K562 (cell line): ENCODE measurements around the gene ZNF646. TPM values are rescaled to one million over a fixed set of nuclear protein-coding genes. Genes with fewer than 3 reads are reported as not detected.

ENCODE experiments used
- CREB3L1 ChIP-seq: fragments of 450-650 bp; IDR thresholded peaks from 2 replicates; pipeline ENCODE4 v1.6.1; 2014; ENCODE audit warnings: low read depth, mild to moderate bottlenecking, moderate library complexity, borderline replicate concordance
- CTCFL ChIP-seq: IDR thresholded peaks from 2 replicates; pipeline ENCODE4 v1.6.1; 2011; ENCODE audit warnings: borderline replicate concordance, low read depth, mild to moderate bottlenecking, moderate library complexity, low read length; ENCODE audit not compliant: insufficient read depth, poor library complexity, severe bottlenecking
- MEIS2 ChIP-seq: fragments of 450-650 bp; IDR thresholded peaks from 2 replicates; pipeline ENCODE4 v1.6.1; 2014; ENCODE audit warnings: mild to moderate bottlenecking; ENCODE audit not compliant: partially characterized antibody
- SMARCE1 ChIP-seq: fragments of 450-650 bp; IDR thresholded peaks from 2 replicates; pipeline ENCODE4 v1.7.1; 2016; ENCODE audit warnings: mild to moderate bottlenecking
- ZKSCAN8 ChIP-seq: fragments of 200-800 bp; sonication (Bioruptor generic); IDR thresholded peaks from 2 replicates; pipeline ENCODE4 v1.6.1; 2016; ENCODE audit warnings: missing genetic modification characterization, missing compliant biosample characterization
- ZNF121 ChIP-seq: sonication (generic); formaldehyde crosslinking; conservative IDR thresholded peaks from 2 replicates; pipeline ENCODE4 v1.8.0; 2022; ENCODE audit warnings: missing genetic modification reagents
- ZNF282 ChIP-seq: sonication (generic); formaldehyde crosslinking; IDR thresholded peaks from 2 replicates; pipeline ENCODE4 v1.8.1; 2023; ENCODE audit warnings: missing genetic modification reagents
- ZNF431 ChIP-seq: sonication (generic); formaldehyde crosslinking; IDR thresholded peaks from 2 replicates; pipeline ENCODE4 v1.8.0; 2022; ENCODE audit warnings: mild to moderate bottlenecking, missing genetic modification reagents
- polyA plus RNA-seq, 8 experiments: library from polyadenylated mRNA; depleted of rRNA in 4 of 8; stranded (reverse) in 5 of 8; unstranded in 3 of 8; fragments of >200 nt; fragmentation: Nextera tagmentation in 2 of 8; fragmentation: Illumina TruSeq in 1 of 8; extraction: Ambion mirVana in 2 of 8; extraction: Trizol in 1 of 8; gene quantifications; 2 replicates each; pipeline versions ENCODE4 v1.2.1 to v1.2.3, GENCODE V29; 2011 to 2014; ENCODE audit warnings: inconsistent platforms in 1 of 8, missing spikeins in 1 of 8
- total RNA-seq, 7 experiments: library from RNA; depleted of rRNA in 6 of 7; stranded (reverse); fragments of >200 nt in 6 of 7; fragmentation: Illumina TruSeq in 2 of 7; extraction: Trizol in 2 of 7; gene quantifications; 2 replicates each; pipeline versions ENCODE4 v1.2.1 to v1.2.3, GENCODE V29; 2011 to 2021; ENCODE audit warnings: low replicate concordance in 1 of 7
- TF ChIP-seq, protein P1 (sequence below): fragments of 250-450 bp; sonication (Bioruptor Pico); IDR thresholded peaks from 2 replicates; pipeline ENCODE4 v1.8.0; 2021; ENCODE audit warnings: moderate library complexity, mild to moderate bottlenecking, inconsistent platforms
- TF ChIP-seq, protein P2 (sequence below): fragments of 450-650 bp; IDR thresholded peaks from 2 replicates; pipeline ENCODE4 v1.7.0; 2016; ENCODE audit warnings: borderline replicate concordance
- TF ChIP-seq, protein P3 (sequence below): fragments of 250-450 bp; sonication (Bioruptor Pico); IDR thresholded peaks from 2 replicates; pipeline ENCODE4 v1.8.0; 2022; ENCODE audit warnings: moderate library complexity, mild to moderate bottlenecking, inconsistent platforms
- TF ChIP-seq, protein P4 (sequence below): fragments of 450-650 bp; IDR thresholded peaks from 2 replicates; pipeline ENCODE4 v1.6.1; 2017; ENCODE audit warnings: antibody characterized with exemption, mild to moderate bottlenecking

The ZNF646 gene
- total and polyA plus RNA-seq, 9 of the 15 experiments (the other 6 are each of a cell fraction or from before 2014, with no cell fraction given), result 0.08 to 20.6 (median 8.0) TPM

DNA sequence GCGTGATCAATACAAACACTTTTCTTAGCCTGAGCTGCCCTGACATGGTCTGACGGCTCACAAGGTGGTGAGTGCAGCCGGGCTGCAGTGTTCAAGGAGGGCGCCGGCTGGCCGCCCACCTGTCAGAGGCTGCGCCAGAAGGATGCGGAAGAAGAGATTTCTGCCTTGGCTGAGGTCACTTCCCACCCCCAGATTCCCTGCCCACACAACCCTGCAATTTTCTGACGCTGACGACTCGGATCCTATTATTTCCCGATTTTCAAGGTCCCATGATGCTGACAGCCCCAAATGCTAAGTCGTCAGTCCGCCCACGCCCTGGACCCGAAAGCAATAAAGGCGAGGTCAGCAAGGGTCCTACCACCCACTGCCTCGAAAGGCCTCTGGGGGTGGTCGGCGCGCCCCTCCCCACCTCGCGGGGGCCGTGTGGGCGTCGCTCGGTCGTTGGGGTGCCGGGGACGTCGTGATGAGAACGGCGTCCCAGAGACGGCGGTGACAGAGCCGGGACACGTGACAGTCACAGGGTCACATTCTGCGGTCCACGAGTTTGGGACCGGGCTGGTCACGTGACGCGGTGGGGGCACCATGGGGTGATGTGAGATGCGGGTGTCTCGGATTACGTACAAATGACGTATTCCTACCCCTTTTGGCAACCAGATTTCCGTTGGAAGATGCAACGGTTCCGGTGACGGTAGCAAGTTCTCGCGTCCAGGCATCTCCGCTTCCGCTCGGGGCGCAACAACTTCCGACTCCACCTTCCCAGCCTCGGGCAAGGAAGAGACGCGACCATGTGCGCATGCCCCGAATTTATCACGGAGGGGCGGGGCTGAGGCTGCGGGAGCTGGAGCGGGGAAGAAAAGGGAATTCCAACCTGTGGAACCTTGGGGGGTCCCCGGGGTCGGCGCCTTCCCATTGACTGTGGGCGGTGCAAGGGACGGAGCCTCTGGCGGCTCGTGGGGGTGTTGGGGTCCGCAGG is 41.2 kb upstream of the ZNF646 start, which contains the start of gene STX4 (continued):
- TF ChIP-seq SMARCE1 (peak; percentile 59), ZNF121 (no peak), CTCFL (no peak), ZKSCAN8 (CRISPR knock-in tag) (no peak), MEIS2 (peak; percentile 64), CREB3L1 (peak; percentile 90), ZNF431 (CRISPR knock-in tag) (0 out of 2 replicates have a peak, but pooled peaks have one; percentile 56), ZNF282 (no peak)
- TF ChIP-seq, protein P1, sequence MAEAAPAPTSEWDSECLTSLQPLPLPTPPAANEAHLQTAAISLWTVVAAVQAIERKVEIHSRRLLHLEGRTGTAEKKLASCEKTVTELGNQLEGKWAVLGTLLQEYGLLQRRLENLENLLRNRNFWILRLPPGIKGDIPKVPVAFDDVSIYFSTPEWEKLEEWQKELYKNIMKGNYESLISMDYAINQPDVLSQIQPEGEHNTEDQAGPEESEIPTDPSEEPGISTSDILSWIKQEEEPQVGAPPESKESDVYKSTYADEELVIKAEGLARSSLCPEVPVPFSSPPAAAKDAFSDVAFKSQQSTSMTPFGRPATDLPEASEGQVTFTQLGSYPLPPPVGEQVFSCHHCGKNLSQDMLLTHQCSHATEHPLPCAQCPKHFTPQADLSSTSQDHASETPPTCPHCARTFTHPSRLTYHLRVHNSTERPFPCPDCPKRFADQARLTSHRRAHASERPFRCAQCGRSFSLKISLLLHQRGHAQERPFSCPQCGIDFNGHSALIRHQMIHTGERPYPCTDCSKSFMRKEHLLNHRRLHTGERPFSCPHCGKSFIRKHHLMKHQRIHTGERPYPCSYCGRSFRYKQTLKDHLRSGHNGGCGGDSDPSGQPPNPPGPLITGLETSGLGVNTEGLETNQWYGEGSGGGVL (CRISPR knock-in tag), result no peak
- TF ChIP-seq, protein P2, sequence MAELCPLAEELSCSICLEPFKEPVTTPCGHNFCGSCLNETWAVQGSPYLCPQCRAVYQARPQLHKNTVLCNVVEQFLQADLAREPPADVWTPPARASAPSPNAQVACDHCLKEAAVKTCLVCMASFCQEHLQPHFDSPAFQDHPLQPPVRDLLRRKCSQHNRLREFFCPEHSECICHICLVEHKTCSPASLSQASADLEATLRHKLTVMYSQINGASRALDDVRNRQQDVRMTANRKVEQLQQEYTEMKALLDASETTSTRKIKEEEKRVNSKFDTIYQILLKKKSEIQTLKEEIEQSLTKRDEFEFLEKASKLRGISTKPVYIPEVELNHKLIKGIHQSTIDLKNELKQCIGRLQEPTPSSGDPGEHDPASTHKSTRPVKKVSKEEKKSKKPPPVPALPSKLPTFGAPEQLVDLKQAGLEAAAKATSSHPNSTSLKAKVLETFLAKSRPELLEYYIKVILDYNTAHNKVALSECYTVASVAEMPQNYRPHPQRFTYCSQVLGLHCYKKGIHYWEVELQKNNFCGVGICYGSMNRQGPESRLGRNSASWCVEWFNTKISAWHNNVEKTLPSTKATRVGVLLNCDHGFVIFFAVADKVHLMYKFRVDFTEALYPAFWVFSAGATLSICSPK, result no peak
- TF ChIP-seq, protein P3, sequence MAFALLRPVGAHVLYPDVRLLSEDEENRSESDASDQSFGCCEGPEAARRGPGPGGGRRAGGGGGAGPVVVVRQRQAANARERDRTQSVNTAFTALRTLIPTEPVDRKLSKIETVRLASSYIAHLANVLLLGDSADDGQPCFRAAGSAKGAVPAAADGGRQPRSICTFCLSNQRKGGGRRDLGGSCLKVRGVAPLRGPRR, result no peak; the same call in 1 of the 2 replicates
- TF ChIP-seq, protein P4, sequence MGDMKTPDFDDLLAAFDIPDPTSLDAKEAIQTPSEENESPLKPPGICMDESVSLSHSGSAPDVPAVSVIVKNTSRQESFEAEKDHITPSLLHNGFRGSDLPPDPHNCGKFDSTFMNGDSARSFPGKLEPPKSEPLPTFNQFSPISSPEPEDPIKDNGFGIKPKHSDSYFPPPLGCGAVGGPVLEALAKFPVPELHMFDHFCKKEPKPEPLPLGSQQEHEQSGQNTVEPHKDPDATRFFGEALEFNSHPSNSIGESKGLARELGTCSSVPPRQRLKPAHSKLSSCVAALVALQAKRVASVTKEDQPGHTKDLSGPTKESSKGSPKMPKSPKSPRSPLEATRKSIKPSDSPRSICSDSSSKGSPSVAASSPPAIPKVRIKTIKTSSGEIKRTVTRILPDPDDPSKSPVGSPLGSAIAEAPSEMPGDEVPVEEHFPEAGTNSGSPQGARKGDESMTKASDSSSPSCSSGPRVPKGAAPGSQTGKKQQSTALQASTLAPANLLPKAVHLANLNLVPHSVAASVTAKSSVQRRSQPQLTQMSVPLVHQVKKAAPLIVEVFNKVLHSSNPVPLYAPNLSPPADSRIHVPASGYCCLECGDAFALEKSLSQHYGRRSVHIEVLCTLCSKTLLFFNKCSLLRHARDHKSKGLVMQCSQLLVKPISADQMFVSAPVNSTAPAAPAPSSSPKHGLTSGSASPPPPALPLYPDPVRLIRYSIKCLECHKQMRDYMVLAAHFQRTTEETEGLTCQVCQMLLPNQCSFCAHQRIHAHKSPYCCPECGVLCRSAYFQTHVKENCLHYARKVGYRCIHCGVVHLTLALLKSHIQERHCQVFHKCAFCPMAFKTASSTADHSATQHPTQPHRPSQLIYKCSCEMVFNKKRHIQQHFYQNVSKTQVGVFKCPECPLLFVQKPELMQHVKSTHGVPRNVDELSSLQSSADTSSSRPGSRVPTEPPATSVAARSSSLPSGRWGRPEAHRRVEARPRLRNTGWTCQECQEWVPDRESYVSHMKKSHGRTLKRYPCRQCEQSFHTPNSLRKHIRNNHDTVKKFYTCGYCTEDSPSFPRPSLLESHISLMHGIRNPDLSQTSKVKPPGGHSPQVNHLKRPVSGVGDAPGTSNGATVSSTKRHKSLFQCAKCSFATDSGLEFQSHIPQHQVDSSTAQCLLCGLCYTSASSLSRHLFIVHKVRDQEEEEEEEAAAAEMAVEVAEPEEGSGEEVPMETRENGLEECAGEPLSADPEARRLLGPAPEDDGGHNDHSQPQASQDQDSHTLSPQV, result peak; percentile 95
